HEK293T (cell line): Measurements from ENCODE around the gene SLC35A4.

Source experiments
- BHLHE40 ChIP-seq: fragments of 450-650 bp; IDR thresholded peaks from 2 replicates; pipeline ENCODE4 v1.6.1; 2016; ENCODE audit warnings: mild to moderate bottlenecking, moderate library complexity, borderline replicate concordance
- FOXA1 ChIP-seq: fragments of 450-650 bp; IDR thresholded peaks from 2 replicates; pipeline ENCODE4 v1.6.1; 2016; ENCODE audit warnings: mild to moderate bottlenecking
- FOXK2 ChIP-seq: fragments of 450-650 bp; IDR thresholded peaks from 2 replicates; pipeline ENCODE4 v1.6.1; 2016; ENCODE audit warnings: mild to moderate bottlenecking
- FOXM1 ChIP-seq: fragments of 450-650 bp; IDR thresholded peaks from 2 replicates; pipeline ENCODE4 v1.6.1; 2017; ENCODE audit warnings: mild to moderate bottlenecking, borderline replicate concordance
- L3MBTL2 ChIP-seq: fragments of 450-650 bp; conservative IDR thresholded peaks from 2 replicates; pipeline ENCODE4 v1.6.1; 2016; ENCODE audit warnings: mild to moderate bottlenecking
- NFRKB ChIP-seq: fragments of 450-650 bp; IDR thresholded peaks from 2 replicates; pipeline ENCODE4 v1.6.1; 2016; ENCODE audit warnings: mild to moderate bottlenecking, moderate library complexity
- SP1 ChIP-seq: fragments of 450-650 bp; IDR thresholded peaks from 2 replicates; pipeline ENCODE4 v1.6.1; 2017
- TARDBP ChIP-seq: fragments of 450-650 bp; IDR thresholded peaks from 2 replicates; pipeline ENCODE4 v1.6.1; 2016
- TF ChIP-seq, protein P1 (sequence below): fragments of 450-650 bp; IDR thresholded peaks from 2 replicates; pipeline ENCODE4 v1.6.1; 2016

- TF ChIP-seq FOXA1 (no peak), L3MBTL2 (no peak), FOXK2 (no peak), SP1 (no peak), NFRKB (no peak), BHLHE40 (no peak), FOXM1 (no peak), TARDBP (no peak)
- TF ChIP-seq, protein P1, sequence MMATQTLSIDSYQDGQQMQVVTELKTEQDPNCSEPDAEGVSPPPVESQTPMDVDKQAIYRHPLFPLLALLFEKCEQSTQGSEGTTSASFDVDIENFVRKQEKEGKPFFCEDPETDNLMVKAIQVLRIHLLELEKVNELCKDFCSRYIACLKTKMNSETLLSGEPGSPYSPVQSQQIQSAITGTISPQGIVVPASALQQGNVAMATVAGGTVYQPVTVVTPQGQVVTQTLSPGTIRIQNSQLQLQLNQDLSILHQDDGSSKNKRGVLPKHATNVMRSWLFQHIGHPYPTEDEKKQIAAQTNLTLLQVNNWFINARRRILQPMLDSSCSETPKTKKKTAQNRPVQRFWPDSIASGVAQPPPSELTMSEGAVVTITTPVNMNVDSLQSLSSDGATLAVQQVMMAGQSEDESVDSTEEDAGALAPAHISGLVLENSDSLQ = no peak
Observed at GRCh38 chr5:140567136-140567818, 2.6 kb downstream of the SLC35A4 start.
